HG03196 (cell line): ENCODE data around the gene OSBPL7.
A peak's percentile ranks its signal among the peaks of the same experiment; 100 is the strongest.

ENCODE experiments used
- ATAC-seq: cut with Tn5 transposase; IDR thresholded peaks from one replicate; pipeline ENCODE4 v1.9.1; 2021; ENCODE audit not compliant: unreplicated experiment

Gene OSBPL7

DNA sequence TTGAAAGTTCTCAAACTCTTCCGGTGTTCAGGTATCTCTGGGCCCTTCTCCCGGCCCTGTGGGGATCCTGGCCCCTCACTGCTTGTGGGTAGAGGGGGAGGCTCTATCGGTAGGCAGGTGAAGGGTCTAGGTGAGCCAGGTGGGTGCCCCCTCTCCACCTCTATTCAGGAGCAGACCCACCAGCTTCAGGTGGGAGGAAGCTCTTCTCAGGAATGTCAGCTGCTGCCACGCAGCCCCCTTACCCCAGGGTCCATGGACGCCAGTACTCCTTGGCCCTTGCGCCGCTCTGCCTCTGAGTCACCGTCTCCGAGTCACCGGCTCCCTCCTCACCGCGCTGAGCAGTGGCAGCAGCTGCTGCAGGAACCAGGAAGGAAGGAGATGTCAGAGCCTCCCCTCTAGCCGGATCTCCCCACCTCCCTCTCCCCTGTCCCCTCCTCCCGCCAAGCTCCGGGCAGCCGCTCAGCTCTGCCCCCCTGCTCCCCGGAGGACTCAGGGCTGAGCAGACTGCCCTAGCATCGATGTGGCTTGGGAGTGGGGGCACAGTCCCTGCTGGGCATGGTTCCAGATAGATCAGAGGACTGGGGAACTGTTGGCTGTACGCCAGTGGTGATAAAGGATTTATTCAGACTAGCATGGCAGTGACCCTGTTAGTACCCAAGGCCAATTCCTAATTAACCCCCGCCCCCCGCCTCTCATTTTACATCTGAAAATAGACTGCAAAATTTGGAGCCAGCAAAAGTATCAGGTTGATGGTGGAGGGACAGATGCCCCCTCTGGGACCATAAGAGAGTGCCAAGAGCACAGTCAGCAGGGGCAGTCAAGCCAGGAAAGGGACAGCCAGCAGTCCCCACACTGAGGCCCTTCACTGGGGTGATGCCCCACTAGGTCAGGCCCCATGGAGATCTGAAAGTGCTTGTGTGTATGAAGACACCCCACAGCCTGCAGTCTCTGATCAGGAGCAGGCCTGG is at the start of gene OSBPL7:
Gene OSBPL7, minus strand, starts transcription at position 371 of the 968 bp plus-strand sequence. CDS start 1,516 bp downstream, outside the sequence.
- ATAC-seq = peak; percentile 78

DNA sequence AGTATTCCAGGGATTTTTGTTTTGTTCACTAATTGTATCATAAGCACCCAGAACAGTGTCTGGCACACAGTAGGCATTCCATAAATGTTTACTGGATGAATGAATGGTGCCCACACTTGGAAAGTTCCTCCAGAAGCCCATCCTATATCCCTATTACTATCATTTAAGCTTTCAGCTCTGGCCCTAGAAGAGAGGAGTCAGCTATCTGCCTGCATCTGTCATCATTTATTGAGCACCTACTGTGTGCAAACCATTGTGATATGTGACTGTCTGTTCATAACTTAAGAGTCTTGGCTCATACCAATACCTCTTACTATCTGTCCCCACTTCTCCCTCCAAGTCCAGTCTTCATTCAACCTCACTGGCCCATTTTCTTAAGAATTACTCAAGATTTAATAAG is 49.5 kb upstream of the OSBPL7 start:
- no peak for ATAC-seq

- no peak for ATAC-seq
These were observed 48.5 kb upstream of the OSBPL7 start for GRCh38 chr17:47870056-47870455.

DNA sequence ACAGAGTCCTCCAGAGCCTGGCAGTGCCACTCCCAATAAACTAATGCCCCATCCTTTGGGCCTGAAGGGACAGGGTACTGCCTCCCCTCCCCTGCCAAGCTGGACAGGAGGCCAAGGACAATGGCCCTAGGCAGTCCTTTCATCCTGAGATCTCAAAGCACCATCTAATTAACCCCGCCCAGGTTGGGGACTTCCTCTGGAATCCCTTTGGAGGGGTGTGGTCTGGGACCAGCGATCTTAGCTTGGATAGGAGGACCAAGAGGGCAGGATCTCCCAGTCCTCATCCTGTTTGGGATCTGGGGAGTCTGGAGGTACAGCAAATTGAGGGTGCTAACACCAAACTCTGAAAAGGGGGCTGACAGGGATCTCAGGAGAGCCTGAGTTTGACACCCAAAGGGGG is 47.5 kb upstream of the OSBPL7 start:
- ATAC-seq = no peak

DNA sequence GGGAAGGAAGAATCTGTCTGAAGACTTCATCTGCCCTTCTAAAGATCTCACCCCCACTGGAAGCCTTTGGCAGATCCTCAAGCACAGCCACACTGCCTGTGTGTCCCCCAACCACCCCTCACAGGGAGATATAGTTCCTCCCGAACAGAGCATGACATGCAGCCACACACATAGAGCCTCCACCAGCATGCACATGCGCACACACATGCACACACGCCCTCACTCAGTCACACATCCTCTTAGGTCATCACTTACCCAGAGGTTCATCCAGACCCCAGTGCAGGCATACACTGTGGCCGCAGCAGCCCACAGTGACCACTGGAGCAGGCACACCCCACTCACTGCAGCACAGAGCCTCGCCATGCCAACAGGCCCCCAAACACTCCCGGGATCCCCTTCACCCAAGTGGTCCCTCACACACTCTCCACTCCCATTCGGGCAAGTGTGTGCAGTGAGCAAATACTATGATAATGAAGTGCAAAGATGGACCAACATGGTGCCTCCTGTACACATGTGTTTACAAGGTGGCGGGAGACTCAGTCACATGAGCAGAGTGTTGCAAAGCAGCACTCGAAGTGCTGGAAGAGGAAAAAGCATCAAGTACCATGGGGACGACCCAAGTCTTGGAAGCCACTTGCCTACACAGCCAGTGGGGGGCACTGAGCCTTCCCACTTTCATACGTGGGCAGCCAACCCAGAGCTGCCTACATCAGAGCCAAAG is 46.4 kb upstream of the OSBPL7 start:
- ATAC-seq = no peak

GRCh38 chr17:47866941-47867340 is 45.3 kb upstream of the OSBPL7 start:
- ATAC-seq = no peak

DNA sequence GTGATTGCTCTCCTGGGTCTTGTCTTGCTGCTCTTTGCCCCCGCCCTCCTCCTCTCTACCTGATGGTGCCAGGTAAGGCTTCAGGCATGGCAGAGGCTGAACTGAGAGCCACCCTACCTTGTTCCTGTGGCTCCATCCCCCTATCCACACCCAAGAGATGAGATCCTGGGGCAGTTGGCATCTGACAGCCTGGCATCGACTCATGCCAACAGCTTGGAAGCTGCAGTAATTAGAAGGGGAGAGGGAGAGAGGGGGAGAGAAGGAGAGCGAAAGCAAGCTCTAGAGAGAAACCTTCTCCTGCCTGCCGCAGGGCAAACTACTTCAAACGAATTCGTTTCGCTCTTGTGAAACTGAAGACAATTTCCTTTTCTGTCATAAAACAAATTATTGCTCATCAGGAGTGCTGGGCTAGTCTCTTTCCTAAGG is 43.2 kb upstream of the OSBPL7 start:
- no peak for ATAC-seq

DNA sequence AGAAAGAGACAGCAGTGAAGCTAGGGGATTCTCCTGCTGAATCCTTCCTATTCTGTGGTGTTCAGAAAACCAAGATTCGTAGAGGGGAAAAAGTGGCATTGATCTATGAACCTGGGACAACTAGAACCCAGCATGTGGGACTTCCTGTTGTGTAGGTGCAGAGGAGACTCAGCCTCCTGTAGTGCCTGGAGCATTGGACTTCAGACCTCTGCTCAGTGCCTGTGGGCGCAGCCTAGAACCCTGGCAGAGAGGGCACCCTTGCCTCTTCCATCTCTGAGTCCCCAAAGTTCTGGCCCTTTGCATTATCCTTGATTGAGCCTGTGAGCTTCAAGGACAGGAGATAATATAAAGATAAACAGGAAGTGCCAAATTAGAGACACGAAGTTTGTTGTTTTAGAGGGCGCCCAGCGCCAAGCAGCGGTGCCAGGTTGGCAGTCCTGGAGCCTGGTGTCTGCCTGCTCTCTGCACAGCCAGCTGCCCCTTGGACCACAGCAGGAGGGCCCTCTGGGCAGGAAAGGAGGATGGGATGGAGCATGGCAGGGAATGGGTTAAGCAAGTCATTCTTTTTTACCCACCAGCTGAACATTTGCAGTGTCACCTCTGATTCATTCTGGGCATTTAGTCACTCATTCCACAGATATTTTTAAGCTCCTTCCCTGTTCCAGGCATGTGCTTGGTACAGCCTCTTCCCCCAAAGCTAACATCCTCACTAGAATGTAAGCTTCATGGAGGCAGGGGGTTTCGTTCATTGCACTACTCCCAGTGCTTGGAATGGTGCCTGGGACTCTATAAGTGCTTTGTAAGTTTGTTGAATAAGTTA is 41.2 kb upstream of the OSBPL7 start:
- no peak for ATAC-seq

GRCh38 chr17:47860386-47860785 is 38.8 kb upstream of the OSBPL7 start:
- ATAC-seq = no peak

DNA sequence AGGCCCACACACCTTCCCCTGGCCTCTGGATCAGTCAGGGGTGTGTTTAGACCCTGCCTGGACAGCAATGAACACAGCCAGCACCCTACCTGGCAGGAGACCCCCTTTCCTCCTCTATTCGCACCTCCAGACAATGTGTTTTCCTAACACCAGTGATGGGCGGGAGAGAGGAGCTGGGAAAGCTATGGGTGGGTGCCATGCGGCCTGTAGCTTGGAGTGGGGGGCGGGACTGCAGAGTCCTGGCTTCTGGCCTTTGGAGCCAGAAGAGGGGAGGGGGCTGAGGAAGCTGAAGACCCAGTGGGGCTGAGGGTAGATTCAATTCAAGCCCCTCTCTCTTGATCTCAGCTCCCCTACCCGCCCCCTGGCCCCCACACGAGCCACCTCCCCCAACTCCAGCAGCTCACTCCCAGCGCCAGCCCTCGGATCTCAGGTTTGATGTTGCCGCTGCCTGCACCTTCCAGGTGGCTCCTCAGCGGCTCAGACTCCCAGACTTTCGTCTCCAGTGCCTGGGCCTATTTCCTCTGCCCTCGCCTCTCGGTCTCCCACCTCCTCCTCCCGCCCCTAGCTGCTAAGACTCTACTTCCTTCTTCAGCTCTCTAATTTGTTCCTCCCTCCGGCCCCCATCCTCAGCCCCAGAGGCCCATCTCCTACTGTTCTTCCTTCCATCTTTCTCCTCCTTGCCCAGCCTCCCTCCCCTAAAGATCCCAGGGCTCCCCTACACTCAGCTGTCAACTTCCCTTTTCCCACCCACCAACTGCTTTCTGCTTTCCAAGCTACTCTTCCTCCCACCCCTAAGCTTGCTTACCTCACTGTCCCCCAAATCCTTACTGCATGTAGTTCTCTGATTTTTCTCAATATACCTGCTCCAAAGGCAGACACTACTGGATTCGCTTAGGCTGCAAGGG is 36.2 kb upstream of the OSBPL7 start:
- ATAC-seq = no peak

DNA sequence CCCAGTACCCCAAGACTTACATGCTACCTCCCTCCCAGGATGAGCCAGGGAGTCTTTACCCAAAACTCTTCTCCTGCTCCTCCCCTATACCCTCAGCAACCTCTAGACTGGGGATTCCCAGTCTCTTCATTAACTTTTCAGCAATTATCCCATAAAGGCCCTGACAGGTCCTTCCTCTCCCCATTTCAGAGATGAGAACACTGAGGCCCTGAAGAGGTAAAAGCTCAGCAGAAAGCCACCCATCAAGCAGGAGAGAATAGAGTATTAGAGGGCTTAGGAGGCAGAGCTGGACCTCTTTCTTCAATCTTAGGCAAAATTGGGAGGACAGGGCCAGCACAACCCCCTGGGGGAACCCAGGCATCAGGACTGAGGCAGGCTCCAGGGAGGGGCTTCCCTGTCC is 35.2 kb upstream of the OSBPL7 start:
- no peak for ATAC-seq

GRCh38 chr17:47855737-47856136 is 34.1 kb upstream of the OSBPL7 start:
- ATAC-seq = no peak

DNA sequence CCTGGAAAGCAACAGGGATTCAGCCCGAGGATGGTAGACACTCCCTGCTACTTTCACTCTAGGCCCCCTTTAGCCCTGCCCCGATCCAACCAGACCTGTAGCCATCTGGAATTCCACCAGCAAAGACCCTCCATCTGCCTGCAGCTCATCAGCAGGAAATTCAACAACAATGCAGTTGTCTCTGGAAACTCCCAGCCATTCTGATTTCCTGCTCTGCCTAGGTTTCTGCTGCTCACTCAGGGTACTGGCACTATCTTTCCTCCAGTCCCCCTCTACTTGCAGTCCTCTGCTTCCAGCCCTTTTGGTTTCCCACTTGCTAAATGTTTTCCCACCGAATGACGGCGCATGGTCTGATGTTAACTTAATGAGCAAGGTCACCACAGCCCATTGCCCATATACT is 32.0 kb upstream of the OSBPL7 start:
- no peak for ATAC-seq

DNA sequence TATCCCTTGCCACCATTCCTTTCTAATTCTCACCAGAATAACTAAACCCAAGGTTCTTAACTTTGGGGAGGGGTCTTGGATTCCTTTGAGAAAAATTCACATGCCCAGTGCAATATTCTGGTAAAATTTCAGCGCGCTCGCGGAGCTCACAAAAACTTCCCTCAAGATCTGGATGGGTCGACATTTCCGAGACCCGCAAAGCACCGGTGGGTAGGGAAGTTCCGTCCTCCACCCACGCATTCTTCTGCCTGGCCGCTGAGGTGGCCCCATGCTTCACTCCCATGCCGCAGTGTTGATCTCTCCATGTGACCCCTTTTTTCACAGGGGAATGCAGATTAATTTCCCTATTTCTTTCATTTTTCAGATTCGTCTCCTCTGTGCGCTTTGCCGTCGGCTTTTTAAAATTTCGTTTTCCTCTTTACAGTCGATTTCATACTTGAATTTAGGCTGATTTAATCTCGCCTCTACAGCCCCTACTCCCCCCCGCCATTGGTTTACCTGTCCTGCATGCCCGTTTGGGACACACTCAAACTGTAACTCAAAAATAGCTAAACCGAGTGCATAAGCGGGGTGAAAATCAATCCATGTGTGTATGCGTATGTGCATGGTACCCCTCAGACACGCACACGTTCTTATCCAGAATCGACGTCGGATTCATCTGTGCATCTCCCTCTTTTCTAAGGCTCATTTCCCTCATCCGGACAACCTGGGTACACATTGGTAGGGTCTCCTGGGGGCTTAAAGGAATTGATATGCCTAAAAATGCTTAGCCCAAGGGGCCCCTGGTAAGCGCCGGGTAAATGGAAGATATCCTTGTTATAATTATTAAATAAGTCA is 30.7 kb upstream of the OSBPL7 start:
- no peak for ATAC-seq

GRCh38 chr17:47851764-47852112 is 30.1 kb upstream of the OSBPL7 start:
- ATAC-seq = no peak

DNA sequence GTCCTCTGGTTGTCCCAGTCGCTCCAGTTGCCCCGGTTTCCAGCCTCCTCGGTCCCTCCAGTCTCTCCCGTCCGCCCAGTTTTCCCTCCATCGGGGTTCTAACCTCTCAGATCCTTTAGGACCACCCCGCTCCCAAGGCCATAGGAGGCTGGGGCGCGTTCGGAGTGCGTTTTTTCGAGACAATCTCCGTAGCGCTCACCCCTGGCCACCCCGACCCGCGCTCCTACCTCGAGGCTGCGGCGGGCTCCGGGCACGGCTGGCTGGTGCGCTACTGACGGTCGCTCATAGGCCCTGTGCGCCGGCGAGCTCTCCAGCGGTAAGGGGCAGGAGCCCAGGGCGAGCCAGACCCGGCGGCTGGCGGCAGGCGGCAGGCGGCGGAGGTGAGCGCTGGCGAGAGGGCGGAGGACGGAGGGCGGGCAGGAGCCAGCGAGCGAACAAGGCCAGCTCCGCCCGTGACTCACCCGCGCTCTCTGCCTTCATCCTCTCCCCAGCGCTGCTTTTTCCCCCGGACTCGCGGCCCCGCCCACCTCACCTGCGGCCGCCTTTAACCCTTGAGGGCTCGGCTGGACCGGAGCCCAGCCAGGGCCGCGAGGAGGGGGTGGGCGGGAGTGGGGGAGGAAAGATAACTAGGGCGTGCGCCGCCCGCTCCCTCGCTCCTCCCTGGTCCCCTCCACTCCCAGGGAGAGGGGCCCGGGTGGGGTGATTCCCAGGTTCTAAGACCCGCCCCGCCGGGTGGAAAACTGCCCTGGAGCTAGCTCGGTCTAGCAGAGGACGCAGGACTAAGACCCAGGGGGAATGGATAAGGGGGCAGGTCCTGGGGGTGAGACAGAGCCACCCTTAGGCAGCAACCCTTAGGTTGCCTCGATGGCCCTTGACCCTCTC is 29.3 kb upstream of the OSBPL7 start, which contains the start of gene SP6:
Gene SP6, minus strand, starts transcription at position 472 of the 882 bp plus-strand sequence. CDS start 2,734 bp downstream, outside the sequence.
- no peak for ATAC-seq

GRCh38 chr17:47850373-47850691 is 28.7 kb upstream of the OSBPL7 start:
- no peak for ATAC-seq

GRCh38 chr17:47848198-47848513 is 26.6 kb upstream of the OSBPL7 start:
- no peak for ATAC-seq
